ENCODE data around the gene SDK2. TPM values are rescaled to one million over a fixed set of nuclear protein-coding genes. Genes with fewer than 3 reads are reported as not detected.

Gene SDK2
- total and polyA plus RNA-seq, 2 experiments from 2014 or later = 0.74 to 5.1 TPM

- TF ChIP-seq ETS1 (IDR thresholded peaks at IDR 0.05) (no peak), CREB1 (CRISPR knock-in tag; IDR thresholded peaks at IDR 0.05; ENCODE audit: low read depth) (no peak), ZNF114 (CRISPR knock-in tag; IDR thresholded peaks at IDR 0.05) (no peak), NANOG (IDR thresholded peaks at IDR 0.05; ENCODE audit: borderline replicate concordance) (no peak), JUNB (IDR thresholded peaks at IDR 0.05; ENCODE audit: unreplicated experiment) (no peak), STAT1 (IDR thresholded peaks at IDR 0.05; ENCODE audit: unreplicated experiment) (no peak)
Measured at GRCh38 chr17:73452009-73452408, 192.2 kb downstream of the SDK2 start (continued).

GRCh38 chr17:73447319-73447718, 196.9 kb downstream of the SDK2 start:
- Histone ChIP-seq H3K9me2 (ENCODE audit: insufficient read depth) (no peaks in the 10 kb centered on the region), H3K4me2 (no peak overlapping the region), H2AFZ (no peak overlapping the region), H3K4me1 (ENCODE audit: insufficient read depth) (no peaks in the 10 kb centered on the region), H3K27me3 (ENCODE audit: insufficient read depth) (no peaks in the 10 kb centered on the region), H3K36me3 (ENCODE audit: insufficient read depth) (no peaks in the 10 kb centered on the region), H3F3A (replicated peaks; ENCODE audit: low read depth) (no peaks in the 10 kb centered on the region), H3K27ac (ENCODE audit: low read depth) (no peak overlapping the region), H4K20me1 (replicated peaks; ENCODE audit: insufficient read depth) (no peaks in the 10 kb centered on the region), H3K79me2 (replicated peaks; ENCODE audit: insufficient read depth) (no peaks in the 10 kb centered on the region), H3K4me3 (no peak overlapping the region)
- Mint-ChIP-seq H3K9me3 (peaks cover 1% of the 10 kb centered on the region; the same call in 1 of the 3 replicates), H3K4me3 (no peak overlapping the region), H3K4me1 (no peaks in the 10 kb centered on the region), H3K36me3 (ENCODE audit: low read depth) (no peaks in the 10 kb centered on the region), H3K27me3 (ENCODE audit: insufficient read depth, low read depth, poor library complexity) (peaks cover 8% of the 10 kb centered on the region), H3K27ac (no peak overlapping the region)
- ATAC-seq (no peak), DNase-seq (ENCODE audit: low spot score) (no peak)
- TF ChIP-seq ZNF462 (CRISPR knock-in tag; IDR thresholded peaks at IDR 0.05) = no peak
- TF ChIP-seq STAT1 (IDR thresholded peaks at IDR 0.05; ENCODE audit: unreplicated experiment) = no peak
- TF ChIP-seq POLR2AphosphoS5 (IDR thresholded peaks at IDR 0.05; ENCODE audit: low read depth) = no peak
